ENCODE data around the gene HAUS5. TPM values are rescaled to one million over a fixed set of nuclear protein-coding genes. Genes with fewer than 3 reads are reported as not detected.
A peak's percentile ranks its signal among the peaks of the same experiment; 100 is the strongest.
"Not testable (repeated sequence)": the region's sequence is repeated elsewhere in the genome, so short reads cannot be mapped to it uniquely, and the experiment has no call there.

HAUS5 gene
- total and polyA plus RNA-seq, 3 donors from 2014 or later: 24.4 to 33.9 (median 25.5) TPM

- intact Hi-C loops (cut with DNase I; ENCODE audit: low total_unique reads): no loop called here
- 67 to 79% methylated on average over 9 of the region's 9 CpGs for WGBS, 2 donors
Observed at GRCh38 chr19:35650581-35650980, 38.0 kb downstream of the HAUS5 start.

DNA sequence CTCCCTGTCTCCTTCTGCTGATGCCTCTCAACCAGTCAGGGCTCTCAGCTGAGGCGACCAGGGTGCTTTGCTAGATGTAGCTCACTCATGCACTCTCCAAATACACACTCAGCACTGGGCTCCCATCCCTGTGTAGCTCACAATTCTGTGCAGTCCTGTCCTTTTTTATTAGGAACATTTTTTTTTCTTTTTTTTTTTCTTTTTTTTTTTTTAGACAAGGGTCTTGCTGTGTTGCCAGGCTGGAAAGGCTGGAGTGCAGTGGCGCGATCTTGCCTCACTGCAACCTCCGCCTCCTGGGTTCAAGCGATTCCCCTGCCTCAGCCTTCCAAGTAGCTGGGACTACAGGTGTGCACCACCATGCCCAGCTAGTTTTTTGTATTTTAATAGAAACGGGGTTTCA is 42.3 kb downstream of the HAUS5 start:
- H3K36me3 ChIP-seq (ENCODE audit: low read depth, missing control alignments); H3K4me3 ChIP-seq; H3K27ac ChIP-seq; DNase-seq; H3K9me3 ChIP-seq; H3K4me1 ChIP-seq; intact Hi-C loops (cut with DNase I; ENCODE audit: low total_unique reads); H3K27me3 ChIP-seq: not testable (repeated sequence)
- 97 to 98% methylated on average over 4 to 6 of the region's 6 CpGs for WGBS, 2 donors

More at GRCh38 chr19:35650581-35650980, 38.0 kb downstream of the HAUS5 start:
- H3K27me3 ChIP-seq: no peaks in the 10 kb centered on the region
- H3K4me1 ChIP-seq: peaks cover 8% of the 10 kb centered on the region
- TF ChIP-seq CTCF (IDR thresholded peaks at IDR 0.05): no peak
- TF ChIP-seq POLR2A (IDR thresholded peaks at IDR 0.05): no peak
- no peaks in the 10 kb centered on the region for H3K9me3 ChIP-seq
- H3K27ac ChIP-seq: no peak overlapping the region
- H3K4me3 ChIP-seq: no peak overlapping the region
- H3K36me3 ChIP-seq (ENCODE audit: low read depth, missing control alignments): no peaks in the 10 kb centered on the region
- no peak for DNase-seq

- TF ChIP-seq POLR2A (IDR thresholded peaks at IDR 0.05): no peak
- no peak for TF ChIP-seq CTCF (IDR thresholded peaks at IDR 0.05)
- Histone ChIP-seq H3K4me1 (no peaks in the 10 kb centered on the region), H3K4me3 (no peak overlapping the region), H3K36me3 (ENCODE audit: low read depth, missing control alignments) (no peaks in the 10 kb centered on the region), H3K27ac (no peak overlapping the region), H3K9me3 (no peaks in the 10 kb centered on the region), H3K27me3 (no peaks in the 10 kb centered on the region)
- 94 to 95% methylated on average over 4 of the region's 4 CpGs for WGBS, 2 donors
- no peak for DNase-seq
- intact Hi-C loops (cut with DNase I; ENCODE audit: low total_unique reads): no loop called here
Observed at GRCh38 chr19:35655600-35655999, 43.1 kb downstream of the HAUS5 start.

DNA sequence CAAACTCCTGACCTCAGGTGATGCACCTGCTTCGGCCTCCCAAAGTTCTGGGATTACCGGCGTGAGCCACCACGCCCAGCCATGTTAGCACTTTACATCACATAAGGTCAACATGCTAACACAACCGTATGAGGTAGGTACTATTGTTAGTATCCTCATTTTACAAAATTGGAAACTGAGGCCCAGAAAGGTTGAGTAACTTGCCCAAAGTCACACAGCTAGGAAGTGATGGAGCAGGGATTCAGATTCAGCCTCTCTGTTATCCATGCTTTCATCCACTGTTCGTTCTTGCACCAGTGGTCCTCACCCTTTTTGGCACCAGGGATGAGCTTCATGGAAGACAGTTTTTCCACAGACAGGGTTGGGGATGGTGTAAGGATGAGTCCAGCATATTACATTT is 44.2 kb downstream of the HAUS5 start:
- 86 to 95% methylated on average over 6 of the region's 6 CpGs for WGBS, 2 donors
- Histone ChIP-seq H3K9me3 (no peaks in the 10 kb centered on the region), H3K36me3 (ENCODE audit: low read depth, missing control alignments) (no peaks in the 10 kb centered on the region), H3K4me3 (no peak overlapping the region), H3K27ac (no peak overlapping the region), H3K4me1 (no peaks in the 10 kb centered on the region), H3K27me3 (no peaks in the 10 kb centered on the region)
- no peak for DNase-seq
- intact Hi-C loops (cut with DNase I; ENCODE audit: low total_unique reads): no loop called here
- TF ChIP-seq POLR2A (IDR thresholded peaks at IDR 0.05) (no peak), CTCF (IDR thresholded peaks at IDR 0.05) (no peak)

DNA sequence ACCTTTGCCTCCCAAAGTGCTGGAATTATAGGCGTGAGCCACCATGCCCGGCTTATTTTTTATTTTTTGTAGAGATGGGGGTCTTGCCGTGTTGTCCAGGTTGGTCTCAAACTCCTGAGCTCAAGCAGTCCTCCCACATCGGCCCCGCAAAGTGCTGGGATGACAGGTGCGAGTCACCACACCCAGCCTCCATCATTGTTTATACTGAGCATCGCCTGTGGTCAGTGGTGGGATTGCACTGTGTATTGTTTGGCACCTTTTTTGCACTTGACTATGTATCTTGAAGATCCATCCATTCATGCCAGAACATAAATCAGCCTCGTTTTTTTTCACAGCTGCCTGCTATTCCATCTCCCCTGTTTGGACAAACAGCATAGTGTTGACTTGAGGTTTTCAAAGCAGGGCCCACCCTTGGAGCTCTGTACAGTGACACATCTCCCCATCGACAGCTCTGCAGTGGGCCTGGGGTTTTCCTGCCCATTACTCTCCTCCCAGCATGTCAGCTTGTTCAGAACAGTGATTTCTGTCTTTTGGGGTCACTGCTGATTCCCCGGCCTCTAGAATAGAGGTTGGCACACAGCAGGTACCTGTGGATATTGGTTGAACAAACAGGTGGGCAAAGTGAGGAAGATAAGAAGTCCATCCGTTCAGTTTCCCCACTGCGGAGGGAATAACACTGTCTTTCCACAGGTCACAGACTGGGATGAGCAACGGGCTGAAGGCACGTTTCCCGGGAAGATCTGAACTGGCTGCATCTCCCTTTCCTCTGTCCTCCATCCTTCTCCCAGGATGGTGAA is 45.6 kb downstream of the HAUS5 start:
- Histone ChIP-seq H3K4me1 (no peaks in the 10 kb centered on the region), H3K27me3 (no peaks in the 10 kb centered on the region), H3K4me3 (no peak overlapping the region), H3K36me3 (ENCODE audit: low read depth, missing control alignments) (no peaks in the 10 kb centered on the region), H3K27ac (no peak overlapping the region), H3K9me3 (no peaks in the 10 kb centered on the region)
- WGBS, 2 donors: 87 to 94% methylated on average over 15 of the region's 15 CpGs
- DNase-seq: no peak
- TF ChIP-seq CTCF (IDR thresholded peaks at IDR 0.05) (peak in 2 of 3 experiments; percentile 11 to 16), POLR2A (IDR thresholded peaks at IDR 0.05) (no peak)
- intact Hi-C loops (cut with DNase I; ENCODE audit: low total_unique reads): no loop called here

Data from testis (tissue), 3 donors.